Metanephros (tissue), 1 donor: Measurements from ENCODE around the gene RIMOC1. TPM values are rescaled to one million over a fixed set of nuclear protein-coding genes. Genes with fewer than 3 reads are reported as not detected.

Source experiments
- total RNA-seq: library from RNA; depleted of rRNA; stranded (reverse); fragments of >200 nt; gene quantifications from one replicate; pipeline ENCODE4 v1.2.3, GENCODE V29; 2014

RIMOC1 gene
- 19.4 TPM for total RNA-seq

GRCh38 chr5:41903892-41904799, at the start of gene RIMOC1:
TSS of gene RIMOC1 (plus strand) at chr5:41904344. CDS start at chr5:41904368, 24 bp downstream.

GRCh38 chr5:41869724-41870626, 34.2 kb upstream of the RIMOC1 start, which contains the start of gene OXCT1:
TSS of gene OXCT1 (minus strand) at chr5:41870425. CDS start at chr5:41870358, 67 bp downstream.

GRCh38 chr5:41924872-41925554, 20.9 kb downstream of the RIMOC1 start, which contains the start of gene FBXO4:
TSS of gene FBXO4 (plus strand) at chr5:41925281. CDS start at chr5:41925310, 29 bp downstream.

Other genes with a start within 250 kb of the RIMOC1 start
- gene OXCT1, start 33.9 kb upstream of the RIMOC1 start, total RNA-seq: 39.2 TPM
- 10.8 TPM for gene FBXO4, start 20.9 kb downstream of the RIMOC1 start, total RNA-seq